HG03045 (cell line): ENCODE data around the gene HS1BP3.

ENCODE experiments used
- ATAC-seq: cut with Tn5 transposase; IDR thresholded peaks from one replicate; pipeline ENCODE4 v1.9.1; 2021; ENCODE audit warnings: mild to moderate bottlenecking, moderate library complexity; ENCODE audit not compliant: unreplicated experiment

Gene HS1BP3

GRCh38 chr2:20604401-20604911 is 46.4 kb downstream of the HS1BP3 start:
- ATAC-seq = no peak

GRCh38 chr2:20603791-20604190 is 47.1 kb downstream of the HS1BP3 start:
- ATAC-seq = no peak

GRCh38 chr2:20602803-20603202 is 48.1 kb downstream of the HS1BP3 start:
- no peak for ATAC-seq

GRCh38 chr2:20600756-20601325 is 50.1 kb downstream of the HS1BP3 start:
- ATAC-seq = no peak

GRCh38 chr2:20599861-20600461 is 50.9 kb downstream of the HS1BP3 start:
- ATAC-seq = no peak

DNA sequence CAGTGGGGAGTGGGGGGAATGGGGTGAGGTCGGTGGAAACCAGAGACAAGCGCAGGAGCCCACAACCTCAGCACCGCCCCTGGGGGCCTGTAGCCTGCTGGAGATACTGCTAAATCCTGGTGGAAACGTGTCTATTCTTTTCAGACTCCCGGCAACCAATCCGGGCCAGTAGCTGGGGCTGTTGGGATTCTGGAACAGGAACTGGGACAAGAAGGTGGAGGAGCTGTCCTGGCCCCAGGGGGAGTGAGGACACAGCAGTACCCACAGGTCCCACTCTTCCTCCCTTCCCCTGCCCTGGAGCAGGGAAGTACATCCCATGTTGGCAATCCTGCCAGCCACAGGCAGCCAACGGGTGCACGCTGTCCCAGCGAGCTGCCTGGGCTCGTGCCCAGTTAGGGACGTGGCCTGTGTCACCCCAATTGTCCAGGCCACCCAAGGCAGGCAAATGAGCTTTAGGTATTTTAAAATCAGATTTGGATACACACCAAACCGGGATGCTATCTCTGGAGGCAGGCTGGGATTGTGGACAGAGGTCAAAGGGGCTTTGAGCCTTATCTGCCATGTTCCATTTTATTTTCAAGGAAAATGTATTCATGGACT is 51.8 kb downstream of the HS1BP3 start:
- ATAC-seq = no peak

- no peak for ATAC-seq
These were observed 53.1 kb downstream of the HS1BP3 start for GRCh38 chr2:20597860-20598183.

DNA sequence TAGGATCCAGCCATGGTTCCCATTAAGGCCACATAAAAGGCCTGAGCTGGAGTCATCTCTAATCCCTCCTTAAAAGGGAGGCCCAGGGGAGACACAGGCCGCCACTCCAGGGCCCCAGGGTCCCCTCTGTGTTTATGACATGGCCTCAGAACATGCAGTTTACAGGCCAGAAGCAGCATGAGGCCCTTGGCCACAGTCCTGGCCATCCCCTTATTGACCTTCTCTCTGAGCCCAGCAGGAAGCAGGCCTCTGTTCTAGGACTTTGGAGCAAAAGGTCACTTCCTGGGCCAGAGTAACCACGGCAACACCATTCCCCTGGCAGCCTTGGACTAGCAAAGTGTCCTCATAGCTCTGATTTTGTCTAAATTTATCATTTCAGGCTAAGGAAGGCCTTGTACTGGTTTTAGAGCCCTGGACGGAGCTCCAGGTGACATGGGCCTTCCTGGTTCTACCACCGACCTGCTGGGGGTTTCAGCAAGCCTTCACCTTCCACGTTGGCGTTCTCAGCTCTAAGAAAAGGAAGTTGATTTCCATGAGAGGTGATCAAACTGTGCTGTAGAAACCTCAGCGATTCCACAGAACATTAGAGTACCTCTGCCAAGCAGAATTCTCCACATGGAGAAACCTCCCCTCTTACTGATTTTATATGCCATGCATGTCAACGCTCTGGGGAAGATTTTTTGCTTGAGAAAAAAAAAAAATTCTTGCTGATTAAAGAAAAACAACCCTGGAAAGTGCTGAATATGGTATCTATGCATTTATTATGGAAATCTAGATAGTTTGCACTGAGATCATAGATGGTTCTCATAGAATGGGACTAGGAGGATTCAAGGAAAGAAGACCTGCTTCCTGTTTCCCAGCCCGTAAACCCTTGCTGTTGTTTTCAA is 53.7 kb downstream of the HS1BP3 start:
- ATAC-seq = no peak

GRCh38 chr2:20596193-20596972 is 54.5 kb downstream of the HS1BP3 start:
- no peak for ATAC-seq

GRCh38 chr2:20595439-20596192 is 55.3 kb downstream of the HS1BP3 start:
- ATAC-seq = peak; percentile 87

GRCh38 chr2:20594957-20595356 is 55.9 kb downstream of the HS1BP3 start:
- ATAC-seq = no peak

- no peak for ATAC-seq
These were observed 56.7 kb downstream of the HS1BP3 start for GRCh38 chr2:20594048-20594750.

DNA sequence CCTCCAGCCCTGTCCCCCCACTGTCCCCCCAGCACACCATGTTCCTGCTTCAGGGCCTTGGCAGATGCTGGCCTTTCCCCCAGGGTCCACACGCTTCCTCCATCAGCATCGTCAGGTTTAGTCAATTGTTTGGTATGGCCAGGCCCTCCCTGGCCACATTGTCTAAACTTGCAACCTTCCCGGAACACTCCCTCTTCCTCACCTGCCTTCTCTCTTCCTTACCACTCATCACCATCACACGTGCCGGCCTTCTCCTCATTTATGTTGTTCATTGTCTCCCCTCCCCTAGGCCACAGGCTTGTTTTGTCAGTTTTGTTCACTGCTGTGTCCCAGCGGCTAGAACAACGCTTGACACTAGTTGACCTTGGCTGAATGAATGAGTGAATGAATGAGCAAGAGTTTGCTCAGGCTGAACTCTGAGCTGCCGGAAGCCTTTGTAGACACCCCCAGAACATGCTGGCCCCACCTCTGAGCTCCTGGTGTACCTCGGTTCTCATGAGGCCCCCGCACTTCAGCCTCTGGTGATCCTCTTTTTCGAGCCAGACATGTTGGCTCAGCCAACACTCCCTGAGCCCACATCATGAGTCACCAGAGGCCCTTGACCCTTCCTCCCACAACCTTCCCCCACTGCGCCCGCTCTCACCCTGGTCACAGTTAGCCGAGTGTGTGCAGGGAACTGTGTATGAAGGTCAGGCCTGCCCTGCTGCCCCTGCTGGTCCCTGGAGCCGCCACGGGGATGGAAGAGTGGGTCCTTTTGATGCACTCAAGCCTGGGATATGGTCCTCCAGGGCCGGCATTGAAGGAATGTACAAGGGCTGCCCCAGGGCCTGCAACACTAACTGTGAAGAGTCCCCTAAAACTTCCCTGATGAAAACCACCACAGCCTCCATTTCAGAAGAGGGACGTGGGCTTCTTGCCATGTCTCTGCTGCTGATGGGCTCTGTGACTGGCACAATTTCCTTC is 57.5 kb downstream of the HS1BP3 start:
- ATAC-seq = no peak

GRCh38 chr2:20592106-20593071 is 58.5 kb downstream of the HS1BP3 start:
- no peak for ATAC-seq

GRCh38 chr2:20590704-20591515 is 60.0 kb downstream of the HS1BP3 start:
- no peak for ATAC-seq

DNA sequence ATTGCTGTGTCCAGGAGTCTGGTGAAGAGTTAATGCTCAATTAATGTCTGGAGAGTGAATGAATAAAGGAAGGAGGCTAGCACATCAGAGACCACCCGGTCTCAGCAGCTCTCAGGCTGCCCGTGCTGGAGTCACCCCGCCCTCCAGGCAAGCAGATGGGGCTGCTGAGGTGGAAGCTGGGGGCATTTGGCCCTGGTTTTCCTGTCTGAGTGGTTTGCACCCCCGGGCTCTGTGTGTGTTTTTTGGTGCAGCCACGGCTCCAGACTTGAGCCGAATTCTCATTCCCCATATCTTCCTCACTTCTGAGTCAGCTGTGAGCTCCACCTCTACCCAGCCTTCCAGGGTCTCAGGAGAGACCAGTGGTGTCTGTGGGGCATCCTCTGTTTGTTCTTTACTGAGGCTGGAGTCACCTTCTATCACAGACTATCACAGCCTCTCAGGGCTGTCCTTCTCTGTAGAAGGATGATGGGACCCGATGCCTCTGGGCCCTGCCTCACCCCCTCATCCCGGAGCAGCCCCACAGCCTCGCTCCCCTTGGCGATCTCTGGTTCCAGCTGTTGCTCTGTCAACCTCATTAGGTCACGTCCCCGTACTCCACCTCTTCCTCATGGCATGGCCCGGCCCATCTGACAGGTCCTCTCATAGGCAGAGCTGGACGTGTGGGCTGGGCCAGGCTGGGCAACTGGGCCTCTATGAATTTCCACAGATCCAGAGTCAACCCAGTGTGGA is 60.8 kb downstream of the HS1BP3 start:
- ATAC-seq = no peak
